ENCODE data around the gene CSAG3. TPM values are rescaled to one million over a fixed set of nuclear protein-coding genes. Genes with fewer than 3 reads are reported as not detected.
"Not testable (repeated sequence)": the region's sequence is repeated elsewhere in the genome, so short reads cannot be mapped to it uniquely, and the experiment has no call there.

CSAG3 gene
- total and polyA plus RNA-seq, 11 donors, result not detected

DNA sequence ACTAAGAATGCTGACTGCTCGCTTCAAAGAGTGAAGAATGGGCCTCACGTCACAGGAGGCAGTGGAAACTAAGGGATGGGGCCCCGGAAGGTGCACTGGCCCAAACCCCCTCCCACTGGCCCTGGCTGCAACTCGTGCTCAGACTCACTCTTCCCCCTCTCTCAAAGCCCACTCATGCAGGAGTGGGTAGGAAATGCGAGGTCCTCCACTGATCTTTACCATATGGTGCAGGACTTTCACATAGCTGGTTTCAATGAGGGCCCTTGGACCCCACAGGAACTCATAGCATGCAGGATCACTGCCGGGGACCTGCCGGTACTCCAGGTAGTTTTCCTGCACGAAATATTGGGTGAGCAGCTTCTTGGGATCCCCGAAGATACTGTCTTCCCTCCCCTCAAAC lies 7.5 kb downstream of the CSAG3 start:
- H3K4me1 ChIP-seq; H3K36me3 ChIP-seq; H3K27ac ChIP-seq; intact Hi-C loops (cut with DNase I); ATAC-seq; H3K9me3 ChIP-seq; H3K4me3 ChIP-seq; DNase-seq; H3K27me3 ChIP-seq: not testable (repeated sequence)
- WGBS, 4 donors, result 63 to 79% (median 73%) methylated on average over 6 to 9 of the region's 9 CpGs

DNA sequence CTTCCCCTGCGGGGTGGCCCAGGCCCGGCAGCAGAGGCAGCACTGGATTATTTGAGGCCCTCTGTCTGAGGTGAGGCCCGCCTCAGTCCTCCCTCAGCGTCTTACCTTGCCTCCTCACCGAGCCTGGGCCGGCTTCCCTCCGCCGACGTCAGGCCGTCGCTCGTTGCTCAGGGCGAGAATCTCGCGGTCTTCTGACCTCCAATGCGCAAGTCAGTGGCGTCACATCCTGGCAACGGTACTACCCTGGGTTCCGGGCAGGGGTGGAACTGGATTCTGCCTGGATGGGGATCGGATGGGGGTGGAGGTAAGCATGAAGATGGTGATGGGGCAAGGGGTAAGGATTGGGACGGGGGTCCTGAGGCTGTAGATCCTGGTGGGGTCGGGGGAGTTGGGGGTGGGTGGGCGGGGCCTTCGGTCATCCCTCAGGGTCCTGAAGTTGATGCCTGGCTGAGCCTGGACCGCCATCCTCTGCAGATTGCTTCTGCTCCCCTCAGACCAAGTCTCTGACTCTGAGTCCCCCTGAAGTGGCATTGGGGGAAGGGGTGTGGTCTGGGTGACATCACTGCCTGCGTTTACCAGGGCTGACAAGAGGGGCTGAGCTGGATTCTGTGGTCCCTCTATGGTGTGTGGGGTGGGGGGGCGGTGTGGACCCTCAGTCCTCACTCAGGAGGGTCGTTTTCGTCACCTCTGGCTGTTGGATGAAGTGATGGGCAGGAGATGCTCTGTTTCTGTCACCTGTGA lies 10.7 kb downstream of the CSAG3 start, which contains the start of gene MAGEA6:
Gene MAGEA6, minus strand, starts transcription at position 141 of the 741 bp plus-strand sequence. CDS start 2,039 bp downstream, outside the sequence.
- H3K36me3 ChIP-seq; H3K27me3 ChIP-seq; H3K4me1 ChIP-seq; H3K4me3 ChIP-seq; ATAC-seq; DNase-seq; H3K27ac ChIP-seq; intact Hi-C loops (cut with DNase I); H3K9me3 ChIP-seq: not testable (repeated sequence)
- WGBS, 4 donors, result 73 to 93% methylated on average over 2 to 3 of the region's 29 CpGs; no CpG with 5 or more reads in 2 of the 4 donors

DNA sequence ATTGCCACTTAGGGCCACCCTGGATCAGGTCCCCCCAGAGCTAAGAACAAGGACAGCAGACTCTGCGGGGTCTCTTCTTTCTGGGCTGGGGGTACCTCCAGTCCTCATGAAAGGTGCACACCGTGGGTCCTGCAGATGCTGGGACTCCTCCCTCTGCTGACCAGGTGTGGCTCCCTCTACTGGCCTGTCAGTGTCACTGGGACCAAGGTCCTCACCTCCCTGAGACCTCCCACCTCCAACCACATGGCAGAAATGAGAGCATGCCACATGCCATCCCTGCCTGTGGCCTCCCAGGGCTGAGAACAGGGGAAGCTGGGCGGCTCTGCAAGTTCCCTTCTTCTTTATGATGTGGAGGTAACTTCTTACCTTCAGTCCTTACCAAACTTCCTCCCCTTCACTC lies 28.0 kb downstream of the CSAG3 start:
- WGBS, 4 donors, result no CpG with 5 or more reads among the region's 3 CpGs
- H3K36me3 ChIP-seq; intact Hi-C loops (cut with DNase I); H3K27ac ChIP-seq; H3K9me3 ChIP-seq; H3K4me3 ChIP-seq; H3K4me1 ChIP-seq; H3K27me3 ChIP-seq; ATAC-seq; DNase-seq: not testable (repeated sequence)

DNA sequence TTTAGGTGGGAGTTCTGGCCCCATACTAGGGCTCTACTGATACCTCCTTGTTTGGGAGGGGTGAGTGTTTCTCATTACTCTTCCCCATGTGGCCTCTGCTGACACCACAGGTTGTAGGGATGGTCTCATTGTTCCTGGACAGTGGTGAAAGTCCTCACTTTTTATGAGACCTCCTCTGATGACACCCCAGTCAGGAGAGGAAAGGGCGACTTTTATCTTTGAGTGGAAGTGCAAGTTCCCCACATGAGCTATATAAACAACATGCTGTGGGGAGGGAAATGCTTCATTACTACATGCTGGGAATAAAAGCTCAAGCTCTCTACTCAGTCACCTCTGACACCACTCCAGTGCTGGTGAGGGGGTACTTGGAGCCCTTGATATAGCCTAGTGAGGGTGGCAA lies 39.9 kb downstream of the CSAG3 start:
- intact Hi-C loops (cut with DNase I), result no loop called here
- H3K9me3 ChIP-seq, result no peaks in the 10 kb centered on the region
- no peaks in the 10 kb centered on the region for H3K36me3 ChIP-seq
- DNase-seq (no peak), ATAC-seq (no peak)
- TF ChIP-seq CTCF (IDR thresholded peaks at IDR 0.05) (no peak), POLR2A (IDR thresholded peaks at IDR 0.05) (no peak)
- no peaks in the 10 kb centered on the region for H3K4me1 ChIP-seq
- no peak overlapping the region for H3K4me3 ChIP-seq
- H3K27me3 ChIP-seq, result peaks cover 0 to 10% (median 0%) of the 10 kb centered on the region in 9 donors
- H3K27ac ChIP-seq, result no peak overlapping the region
- 44 to 82% (median 66%) methylated on average over 1 of the region's 1 CpG for WGBS, 4 donors

DNA sequence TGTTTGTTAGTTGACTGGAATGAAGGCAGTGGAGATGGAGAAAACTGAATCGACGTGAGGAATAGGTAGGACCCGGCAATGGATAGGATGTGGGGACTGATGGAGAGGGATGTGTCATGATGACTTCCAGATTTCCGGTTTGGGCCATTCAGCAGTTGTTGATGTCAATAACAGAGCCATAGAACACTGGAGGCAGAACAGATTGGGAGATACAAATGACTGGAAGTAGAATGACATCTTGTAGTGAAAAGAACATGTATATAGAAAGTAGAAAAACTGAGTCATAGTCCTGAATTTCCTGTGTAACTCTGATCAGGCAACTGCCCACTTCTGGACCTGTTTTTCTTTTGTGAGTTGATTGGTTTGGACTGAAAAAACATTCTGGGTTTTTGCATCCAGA lies 47.0 kb downstream of the CSAG3 start:
- DNase-seq, result no peak
- WGBS, 4 donors, result 68 to 78% (median 74%) methylated on average over 4 of the region's 4 CpGs
- no peak overlapping the region for H3K4me3 ChIP-seq
- ATAC-seq, result no peak
- intact Hi-C loops (cut with DNase I), result no loop called here
- no peak overlapping the region for H3K27ac ChIP-seq
- H3K4me1 ChIP-seq, result no peaks in the 10 kb centered on the region
- peaks cover 0 to 31% (median 0%) of the 10 kb centered on the region in 9 donors for H3K27me3 ChIP-seq
- no peak for TF ChIP-seq POLR2A (IDR thresholded peaks at IDR 0.05)
- no peak for TF ChIP-seq CTCF (IDR thresholded peaks at IDR 0.05)
- H3K9me3 ChIP-seq, result no peaks in the 10 kb centered on the region
- H3K36me3 ChIP-seq, result no peaks in the 10 kb centered on the region

Other genes starting within 250 kb of the CSAG3 start
- gene GABRQ, start 121.3 kb upstream of the CSAG3 start, total RNA-seq, result under 1 TPM in 2 of 9 donors, not detected in 7; 0.02 to 0.04 TPM
- not detected for gene GABRQ, start 121.3 kb upstream of the CSAG3 start, polyA plus RNA-seq
- not detected for gene MAGEA3, start 60.4 kb upstream of the CSAG3 start, total RNA-seq
- gene MAGEA3, start 60.4 kb upstream of the CSAG3 start, polyA plus RNA-seq, result not detected
- not detected for gene CSAG2, start 49.9 kb upstream of the CSAG3 start, total RNA-seq
- gene CSAG2, start 49.9 kb upstream of the CSAG3 start, polyA plus RNA-seq, result not detected
- gene MAGEA2B, start 44.6 kb upstream of the CSAG3 start, total RNA-seq, result not detected
- not detected for gene MAGEA2B, start 44.6 kb upstream of the CSAG3 start, polyA plus RNA-seq
- not detected for gene CSAG1, start 25.5 kb upstream of the CSAG3 start, total RNA-seq
- gene CSAG1, start 25.5 kb upstream of the CSAG3 start, polyA plus RNA-seq, result not detected
- gene MAGEA12, start 25.5 kb upstream of the CSAG3 start, total RNA-seq, result not detected
- gene MAGEA12, start 25.5 kb upstream of the CSAG3 start, polyA plus RNA-seq, result not detected
- not detected for gene MAGEA2, start 5.4 kb upstream of the CSAG3 start, total RNA-seq
- gene MAGEA2, start 5.4 kb upstream of the CSAG3 start, polyA plus RNA-seq, result not detected
- gene MAGEA6, start 10.5 kb downstream of the CSAG3 start, total RNA-seq, result not detected
- not detected for gene MAGEA6, start 10.5 kb downstream of the CSAG3 start, polyA plus RNA-seq
- 10 to 100 TPM; 18.8 to 32.8 (median 24.7) TPM for gene CETN2, start 71.5 kb downstream of the CSAG3 start, total RNA-seq
- 10 to 100 TPM; 27.7 to 37.0 TPM for gene CETN2, start 71.5 kb downstream of the CSAG3 start, polyA plus RNA-seq
- gene NSDHL, start 71.8 kb downstream of the CSAG3 start, total RNA-seq, result 10 to 100 TPM; 11.5 to 27.0 (median 18.0) TPM
- 10 to 100 TPM; 10.8 to 44.6 TPM for gene NSDHL, start 71.8 kb downstream of the CSAG3 start, polyA plus RNA-seq
- gene ZNF185, start 138.8 kb downstream of the CSAG3 start, total RNA-seq, result 1 to 10 TPM in 7 of 9 donors, under 1 TPM in 2; 0.67 to 7.4 (median 1.9) TPM
- under 1 TPM; 0.42 to 0.78 TPM for gene ZNF185, start 138.8 kb downstream of the CSAG3 start, polyA plus RNA-seq
- not detected for gene PNMA5, start 234.9 kb downstream of the CSAG3 start, total RNA-seq
- not detected for gene PNMA5, start 234.9 kb downstream of the CSAG3 start, polyA plus RNA-seq